Keratinocyte (primary cell): ENCODE data around the gene FNDC3A. TPM values are rescaled to one million over a fixed set of nuclear protein-coding genes. Genes with fewer than 3 reads are reported as not detected.

Source experiments
- DNase-seq: peaks from one replicate; pipeline ENCODE4 v3.0.0-alpha.2; 2011; ENCODE audit warnings: low read depth, missing footprints, low spot score
- FAIRE-seq: peaks from 2 replicates; lab custom pipeline; 2011; peaks lifted over from hg19 to GRCh38; lab: Jason Lieb, UNC
- H2AFZ ChIP-seq: 2 replicates; pipeline ENCODE4 v1.6.0; 2012; ENCODE audit warnings: low read length, control low read depth, inconsistent platforms; ENCODE audit not compliant: control insufficient read depth
- H3K27ac ChIP-seq: 2 replicates; pipeline ENCODE4 v1.5.1; 2011; ENCODE audit warnings: low read length; ENCODE audit not compliant: control insufficient read depth, insufficient read depth
- H3K27me3 ChIP-seq: 3 replicates; pipeline ENCODE4 v1.6.0; 2011; ENCODE audit warnings: low read length; ENCODE audit not compliant: control insufficient read depth, insufficient read depth; ENCODE audit errors: extremely low read depth
- H3K36me3 ChIP-seq, 2 experiments: 2 replicates in 1 of 2; 3 replicates in 1 of 2; pipeline ENCODE4 v1.5.1; 2011; ENCODE audit warnings: low read length in 2 of 2, mild to moderate bottlenecking in 1 of 2; ENCODE audit not compliant: control insufficient read depth in 2 of 2, insufficient read depth in 2 of 2; ENCODE audit errors: extremely low read depth in 1 of 2
- H3K4me1 ChIP-seq: 3 replicates; pipeline ENCODE4 v1.5.1; 2011; ENCODE audit warnings: low read length; ENCODE audit not compliant: control insufficient read depth, insufficient read depth; ENCODE audit errors: extremely low read depth
- H3K4me2 ChIP-seq: 3 replicates; pipeline ENCODE4 v1.6.0; 2011; ENCODE audit warnings: low read depth, low read length; ENCODE audit not compliant: control insufficient read depth, insufficient read depth; ENCODE audit errors: extremely low read depth
- H3K4me3 ChIP-seq, 3 experiments: fragments of 200-600 bp in 1 of 3; sonication (generic) in 1 of 3; 2 replicates in 2 of 3; 3 replicates in 1 of 3; pipeline ENCODE4 v1.5.1; 2011 to 2016; ENCODE audit warnings: low read length in 3 of 3, mild to moderate bottlenecking in 3 of 3, control low read depth in 2 of 3, inconsistent platforms in 1 of 3, low read depth in 1 of 3, mixed read lengths in 1 of 3, mixed run types in 1 of 3, moderate library complexity in 1 of 3; ENCODE audit not compliant: control insufficient read depth in 2 of 3, insufficient read depth in 2 of 3; ENCODE audit errors: extremely low read depth in 1 of 3
- H3K79me2 ChIP-seq: 2 replicates; pipeline ENCODE4 v1.6.0; 2012; ENCODE audit warnings: low read length; ENCODE audit not compliant: control insufficient read depth, insufficient read depth
- H3K9ac ChIP-seq: 3 replicates; pipeline ENCODE4 v1.6.0; 2011; ENCODE audit warnings: low read length; ENCODE audit not compliant: control insufficient read depth, insufficient read depth; ENCODE audit errors: extremely low read depth
- H3K9me1 ChIP-seq: 3 replicates; pipeline ENCODE4 v1.6.0; 2011; ENCODE audit warnings: low read length; ENCODE audit not compliant: control insufficient read depth, insufficient read depth; ENCODE audit errors: extremely low read depth
- H3K9me3 ChIP-seq: 2 replicates; pipeline ENCODE4 v1.5.1; 2012; ENCODE audit warnings: low read depth, low read length; ENCODE audit not compliant: control insufficient read depth
- H4K20me1 ChIP-seq: 3 replicates; pipeline ENCODE4 v1.6.0; 2011; ENCODE audit warnings: low read length; ENCODE audit not compliant: control insufficient read depth, insufficient read depth; ENCODE audit errors: extremely low read depth
- EZH2 ChIP-seq: IDR thresholded peaks from one replicate; pipeline ENCODE4 v1.6.1; 2012; ENCODE audit warnings: inconsistent platforms, mild to moderate bottlenecking, low read length, moderate library complexity
- dilution Hi-C: fragments of 300-500 bp; cut with MboI; formaldehyde crosslinking; loops from one replicate; pipeline ENCODE4 v1.7.0; 2020; ENCODE audit warnings: low sequenced_read_pairs; ENCODE audit not compliant: extremely low pct_ligation_motif_present
- polyA plus RNA-seq, 5 experiments: library from polyadenylated mRNA; depleted of rRNA in 3 of 5; stranded (reverse) in 3 of 5; stranded (forward) in 1 of 5; unstranded in 1 of 5; fragments of >200 nt; gene quantifications; 1 replicate in 1 of 5; 2 replicates in 3 of 5; 3 replicates in 1 of 5; pipeline versions ENCODE4 v1.2.1 to v1.2.3, GENCODE V29; 2011 to 2012; ENCODE audit warnings: missing spikeins in 2 of 5, low read depth in 1 of 5, low replicate concordance in 1 of 5
- TF ChIP-seq, protein P1 (sequence below), 3 experiments: IDR thresholded peaks in 1 of 3; conservative IDR thresholded peaks in 1 of 3; optimal IDR thresholded peaks in 1 of 3; 2 replicates in 2 of 3; 3 replicates in 1 of 3; pipeline versions ENCODE3 to v1.5.1; 2011; ENCODE audit warnings: low read length in 3 of 3, mild to moderate bottlenecking in 3 of 3, moderate library complexity in 2 of 3, control low read depth in 1 of 3, inconsistent platforms in 1 of 3; ENCODE audit not compliant: insufficient read depth in 2 of 3; ENCODE audit errors: extremely low read depth in 1 of 3

The FNDC3A gene
- polyA plus RNA-seq, 1 donor (not counting 4 experiments of a cell fraction or from before 2014, with no cell fraction given): 28.4 TPM

DNA sequence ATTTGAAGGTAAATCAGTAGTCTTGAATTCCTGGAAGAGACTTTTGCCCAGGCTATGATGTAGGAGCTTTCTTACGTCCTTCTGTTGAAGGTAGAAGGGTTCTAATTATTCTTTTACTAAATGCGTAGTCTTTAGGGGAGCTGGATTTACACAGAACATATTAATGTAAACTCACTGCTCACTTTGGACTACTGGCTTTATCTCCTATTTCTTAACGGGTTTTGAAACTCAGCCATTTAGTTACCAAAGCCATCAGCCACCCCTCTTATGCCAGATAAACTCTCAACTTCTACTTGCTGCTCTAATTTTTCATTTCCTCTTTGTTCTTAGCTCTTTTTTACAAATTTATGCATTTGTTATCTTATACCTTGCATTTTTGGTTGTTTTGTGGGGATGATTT lies 81.5 kb downstream of the FNDC3A start:
- H4K20me1 ChIP-seq: no peaks in the 10 kb centered on the region
- no peak overlapping the region for H3K4me3 ChIP-seq
- no peaks in the 10 kb centered on the region for H3K36me3 ChIP-seq
- no peak for FAIRE-seq
- TF ChIP-seq, protein P1, sequence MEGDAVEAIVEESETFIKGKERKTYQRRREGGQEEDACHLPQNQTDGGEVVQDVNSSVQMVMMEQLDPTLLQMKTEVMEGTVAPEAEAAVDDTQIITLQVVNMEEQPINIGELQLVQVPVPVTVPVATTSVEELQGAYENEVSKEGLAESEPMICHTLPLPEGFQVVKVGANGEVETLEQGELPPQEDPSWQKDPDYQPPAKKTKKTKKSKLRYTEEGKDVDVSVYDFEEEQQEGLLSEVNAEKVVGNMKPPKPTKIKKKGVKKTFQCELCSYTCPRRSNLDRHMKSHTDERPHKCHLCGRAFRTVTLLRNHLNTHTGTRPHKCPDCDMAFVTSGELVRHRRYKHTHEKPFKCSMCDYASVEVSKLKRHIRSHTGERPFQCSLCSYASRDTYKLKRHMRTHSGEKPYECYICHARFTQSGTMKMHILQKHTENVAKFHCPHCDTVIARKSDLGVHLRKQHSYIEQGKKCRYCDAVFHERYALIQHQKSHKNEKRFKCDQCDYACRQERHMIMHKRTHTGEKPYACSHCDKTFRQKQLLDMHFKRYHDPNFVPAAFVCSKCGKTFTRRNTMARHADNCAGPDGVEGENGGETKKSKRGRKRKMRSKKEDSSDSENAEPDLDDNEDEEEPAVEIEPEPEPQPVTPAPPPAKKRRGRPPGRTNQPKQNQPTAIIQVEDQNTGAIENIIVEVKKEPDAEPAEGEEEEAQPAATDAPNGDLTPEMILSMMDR (optimal IDR thresholded peaks at IDR 0.05 in 1 of 3, IDR thresholded peaks at IDR 0.05 in 1 of 3, conservative IDR thresholded peaks at IDR 0.05 in 1 of 3; ENCODE audit: extremely low read depth in 1 of 3, insufficient read depth in 2 of 3, low read length in 3 of 3): no peak
- TF ChIP-seq EZH2: no peak
- no peak overlapping the region for H3K4me2 ChIP-seq
- DNase-seq: no peak
- peaks cover 3% of the 10 kb centered on the region for H3K79me2 ChIP-seq
- H3K27me3 ChIP-seq: no peaks in the 10 kb centered on the region
- H3K9me3 ChIP-seq: no peaks in the 10 kb centered on the region
- peaks cover 25% of the 10 kb centered on the region for H3K4me1 ChIP-seq
- no peak overlapping the region for H3K9ac ChIP-seq
- H3K9me1 ChIP-seq: no peaks in the 10 kb centered on the region
- H3K27ac ChIP-seq: no peak overlapping the region
- H2AFZ ChIP-seq: no peak overlapping the region
- dilution Hi-C loops: no loop called here

DNA sequence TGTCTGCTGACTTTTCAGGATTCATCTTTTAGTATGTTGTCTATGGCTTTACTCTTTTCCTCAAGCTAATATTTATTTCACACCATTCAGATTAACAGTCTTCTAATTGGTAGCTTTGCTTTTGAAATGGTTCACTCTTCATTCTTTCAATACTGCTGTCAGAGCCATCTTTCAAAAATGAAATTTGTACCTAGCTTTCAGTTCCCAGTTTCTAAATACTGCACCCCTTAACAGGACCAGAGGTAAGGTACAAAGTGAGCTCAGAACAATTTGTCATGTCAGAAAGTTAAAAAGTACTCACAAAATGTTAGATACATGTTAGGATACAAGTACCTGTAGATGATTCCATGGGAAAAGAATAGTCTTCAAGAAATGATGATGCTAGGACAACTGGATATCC lies 83.0 kb downstream of the FNDC3A start:
- peaks cover 25% of the 10 kb centered on the region for H3K4me1 ChIP-seq
- no peak overlapping the region for H3K9ac ChIP-seq
- FAIRE-seq (no peak), DNase-seq (no peak)
- H3K27me3 ChIP-seq: no peaks in the 10 kb centered on the region
- H3K36me3 ChIP-seq: no peaks in the 10 kb centered on the region
- peaks cover 3% of the 10 kb centered on the region for H3K79me2 ChIP-seq
- no peaks in the 10 kb centered on the region for H4K20me1 ChIP-seq
- no peaks in the 10 kb centered on the region for H3K9me1 ChIP-seq
- no peak overlapping the region for H3K4me2 ChIP-seq
- H2AFZ ChIP-seq: no peak overlapping the region
- no peak overlapping the region for H3K4me3 ChIP-seq
- TF ChIP-seq EZH2: no peak
- TF ChIP-seq, protein P1 (optimal IDR thresholded peaks at IDR 0.05 in 1 of 3, IDR thresholded peaks at IDR 0.05 in 1 of 3, conservative IDR thresholded peaks at IDR 0.05 in 1 of 3; ENCODE audit: extremely low read depth in 1 of 3, insufficient read depth in 2 of 3, low read length in 3 of 3): no peak
- dilution Hi-C loops: no loop called here
- no peaks in the 10 kb centered on the region for H3K9me3 ChIP-seq
- no peak overlapping the region for H3K27ac ChIP-seq
